ENCODE data around the gene RMI2.
"Not testable (repeated sequence)": the region's sequence is repeated elsewhere in the genome, so short reads cannot be mapped to it uniquely, and the experiment has no call there.

Gene RMI2

DNA sequence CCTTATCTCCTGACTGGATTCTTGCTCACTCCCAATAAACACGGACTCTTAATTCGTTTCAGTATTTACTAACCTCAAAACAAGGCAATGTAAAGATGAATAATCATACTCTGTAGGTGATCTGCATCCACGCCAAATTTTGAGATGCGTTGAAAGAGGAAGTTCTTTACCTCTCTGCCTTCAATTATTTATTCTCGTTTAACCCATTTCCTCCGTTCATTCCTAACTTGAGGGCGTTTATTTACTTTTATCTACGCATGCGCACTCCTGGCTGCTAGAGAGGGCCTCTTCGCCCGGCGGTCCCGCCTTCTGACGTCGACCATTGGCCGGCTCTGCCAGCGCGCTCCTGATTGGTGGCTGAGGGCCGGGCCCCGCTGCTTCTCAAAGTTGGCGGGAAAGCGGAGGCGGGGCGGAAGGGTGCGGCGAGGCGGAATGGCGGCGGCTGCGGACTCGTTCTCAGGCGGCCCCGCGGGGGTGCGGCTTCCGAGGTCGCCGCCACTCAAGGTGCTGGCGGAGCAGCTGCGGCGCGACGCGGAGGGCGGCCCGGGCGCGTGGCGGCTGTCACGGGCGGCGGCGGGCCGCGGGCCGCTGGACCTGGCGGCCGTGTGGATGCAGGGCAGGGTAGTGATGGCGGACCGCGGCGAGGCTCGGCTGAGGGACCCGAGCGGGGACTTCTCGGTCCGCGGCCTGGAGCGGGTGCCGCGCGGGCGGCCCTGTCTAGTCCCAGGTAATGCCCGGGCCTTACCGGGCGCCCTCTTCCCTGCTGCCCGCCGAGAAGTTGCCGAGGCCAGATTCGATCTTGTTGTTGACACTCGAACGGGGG is at the start of gene RMI2:
Gene RMI2 (plus strand): TSS at position 420 of the 823 bp plus-strand sequence. CDS start 13 bp downstream, at position 433.
- peak; percentile 95 to 96 for DNase-seq (ENCODE audit: low read depth in 2 of 2)

DNA sequence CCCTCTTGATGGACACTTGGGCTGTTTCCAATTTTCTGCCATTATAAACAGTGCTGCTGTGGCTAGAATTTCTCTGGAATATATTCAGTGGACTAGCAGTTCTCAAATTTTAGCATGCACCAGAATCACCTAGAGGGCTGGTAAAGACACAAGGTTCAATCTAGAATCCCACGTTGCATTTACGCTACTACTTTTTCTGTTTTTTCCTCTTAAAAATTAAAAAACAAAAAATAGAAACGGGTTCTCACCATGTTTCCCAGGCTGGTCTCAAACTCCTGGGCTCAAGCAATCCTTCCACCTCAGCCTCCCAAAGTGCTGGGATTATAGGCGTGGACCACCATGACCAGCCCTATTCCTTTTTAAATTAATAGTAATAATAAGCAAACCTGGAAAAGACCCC is 49.6 kb upstream of the RMI2 start:
- no peak for DNase-seq (ENCODE audit: low read depth in 2 of 2)

DNA sequence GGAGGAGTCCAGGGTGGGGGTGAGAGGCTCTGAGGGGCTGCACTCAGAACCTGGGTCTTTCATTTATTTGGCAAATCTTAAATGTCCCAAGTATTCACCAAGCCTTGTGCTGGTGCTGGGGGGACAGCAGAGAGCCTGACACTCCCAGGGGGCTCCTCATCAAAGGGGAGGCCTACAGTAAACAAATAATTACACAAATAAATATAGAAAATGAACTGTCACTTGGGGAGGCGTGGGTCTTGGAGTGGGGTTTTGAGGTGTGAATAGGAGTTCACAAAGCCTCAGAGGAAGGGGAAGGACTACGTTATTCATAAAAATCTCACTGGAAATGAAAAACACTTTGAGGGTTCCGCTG is 48.9 kb upstream of the RMI2 start:
- DNase-seq (ENCODE audit: low read depth in 2 of 2) = no peak

- no peak for DNase-seq (ENCODE audit: low read depth in 2 of 2)
These were observed 48.4 kb upstream of the RMI2 start for GRCh38 chr16:11296706-11297491.

- DNase-seq (ENCODE audit: low read depth in 2 of 2) = peak; percentile 62 to 63
These were observed 47.6 kb upstream of the RMI2 start for GRCh38 chr16:11297492-11298142.

GRCh38 chr16:11298143-11298900 is 46.9 kb upstream of the RMI2 start:
- no peak for DNase-seq (ENCODE audit: low read depth in 2 of 2)

- not testable (repeated sequence) for DNase-seq (ENCODE audit: low read depth in 2 of 2)
These were observed 46.2 kb upstream of the RMI2 start for GRCh38 chr16:11298950-11299547.

GRCh38 chr16:11299865-11300559 is 45.2 kb upstream of the RMI2 start:
- DNase-seq (ENCODE audit: low read depth in 2 of 2) = no peak

DNA sequence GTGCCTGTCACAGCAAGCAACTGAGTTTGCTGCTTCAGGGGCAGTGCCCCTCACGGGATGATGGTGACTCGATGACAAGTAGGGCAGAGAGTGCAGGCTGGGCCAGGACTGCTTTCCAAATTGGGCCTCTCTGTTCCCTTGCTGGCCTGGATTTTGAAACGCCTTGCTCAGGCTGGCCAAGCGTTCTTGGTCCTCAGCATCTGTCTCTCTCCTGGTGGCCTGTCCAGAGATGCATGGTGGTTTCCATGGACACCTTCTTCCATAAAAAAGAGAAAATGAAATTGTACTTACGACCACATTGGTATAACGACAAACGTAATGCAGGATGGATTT is 44.7 kb upstream of the RMI2 start:
- DNase-seq (ENCODE audit: low read depth in 2 of 2) = no peak

DNA sequence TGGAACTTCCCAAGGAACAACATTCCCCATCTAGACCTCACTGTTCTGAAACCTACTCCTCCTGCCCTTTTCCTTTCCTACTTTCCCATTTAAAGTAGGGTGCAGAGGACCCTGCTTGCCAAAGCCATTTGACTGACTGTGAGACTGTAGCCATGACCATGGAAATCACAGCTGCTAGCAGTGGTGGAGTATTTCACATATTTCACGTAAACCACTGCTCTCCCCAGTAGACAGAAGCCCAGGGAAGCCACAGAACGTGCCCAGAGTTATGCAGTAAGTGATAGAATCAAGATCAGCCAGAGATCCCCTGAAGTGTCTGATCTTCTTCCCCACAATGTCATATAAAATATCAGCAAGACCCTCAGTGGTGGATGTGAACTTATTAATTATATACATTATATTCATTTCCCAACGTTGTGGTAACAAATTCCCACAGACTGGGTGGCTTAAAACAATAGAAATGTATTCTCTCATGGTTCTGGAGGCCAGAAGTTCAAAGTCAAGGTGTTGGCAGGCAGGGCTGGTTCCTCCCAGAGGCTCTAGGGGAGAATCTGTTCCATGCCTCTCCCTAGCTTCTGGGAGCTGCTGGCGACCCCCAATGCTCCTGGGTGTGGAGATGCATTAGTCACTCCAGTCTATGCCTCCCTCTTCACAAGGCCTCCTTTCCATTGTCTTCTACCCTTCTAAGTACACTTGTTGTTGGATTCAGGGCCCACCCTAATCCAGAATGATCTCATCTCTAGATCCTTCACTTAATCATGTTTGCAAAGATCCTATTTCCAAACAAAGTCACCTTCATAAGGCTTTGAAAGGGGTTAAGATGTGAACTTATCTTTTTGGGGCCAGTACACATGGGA is 43.4 kb upstream of the RMI2 start:
- no peak for DNase-seq (ENCODE audit: low read depth in 2 of 2)

DNA sequence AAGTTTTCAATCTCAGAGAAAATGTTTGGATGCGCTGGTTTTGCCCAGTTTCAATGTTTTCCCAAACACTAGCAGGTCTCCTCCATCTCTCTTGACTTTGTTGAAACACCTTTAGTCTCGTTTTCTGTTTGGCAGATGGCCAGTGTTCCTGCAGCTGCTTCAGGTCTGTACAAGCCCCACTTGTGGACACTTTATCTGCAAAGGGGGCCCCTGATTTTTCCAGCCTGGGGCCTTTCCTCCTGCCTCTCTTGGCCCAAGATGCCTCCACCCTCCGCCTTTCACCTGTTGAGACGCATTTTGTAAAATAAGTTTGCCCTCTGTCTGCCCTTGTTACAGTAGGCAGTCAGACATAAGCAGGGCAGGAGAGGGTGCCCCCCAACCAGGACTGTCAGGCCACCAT is 42.3 kb upstream of the RMI2 start:
- DNase-seq (ENCODE audit: low read depth in 2 of 2) = no peak

DNA sequence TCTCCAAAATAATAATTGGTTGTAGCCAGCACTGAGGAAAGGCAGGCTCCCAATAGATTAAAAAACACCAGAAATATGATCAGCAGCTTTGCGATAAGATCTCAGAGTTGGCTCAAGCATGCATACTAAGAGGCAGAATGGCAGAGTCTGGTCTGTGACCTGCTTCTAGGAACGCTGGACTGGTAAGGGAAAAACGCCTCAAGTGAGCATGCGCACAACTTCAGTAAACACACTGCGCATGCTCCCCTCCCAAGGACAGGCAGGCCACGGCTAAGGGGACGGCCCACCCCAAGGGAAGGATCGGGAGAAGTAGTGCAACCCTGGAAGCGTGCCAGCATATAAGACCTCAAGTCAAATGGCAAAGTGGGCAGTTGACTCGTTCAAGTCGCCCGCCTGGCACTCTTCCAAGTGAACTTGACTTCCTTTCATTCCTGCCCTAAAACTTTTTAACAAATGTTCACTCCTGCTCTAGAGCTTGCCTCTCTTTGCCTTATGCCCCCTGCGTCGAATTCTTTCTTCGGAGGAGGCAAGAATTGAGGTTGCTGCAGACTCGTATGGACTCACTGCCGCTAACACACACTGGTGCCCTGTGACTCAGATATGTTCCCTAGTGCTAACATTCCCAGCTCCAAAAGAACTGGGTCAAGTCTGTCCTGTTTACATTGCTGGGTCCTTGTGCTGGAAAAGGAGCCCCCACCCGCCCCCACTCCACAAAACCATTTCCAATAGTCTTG is 41.7 kb upstream of the RMI2 start:
- DNase-seq (ENCODE audit: low read depth in 2 of 2) = no peak

GRCh38 chr16:11306381-11306780 is 38.9 kb upstream of the RMI2 start:
- no peak for DNase-seq (ENCODE audit: low read depth in 2 of 2)

GRCh38 chr16:11306997-11307638 is 38.1 kb upstream of the RMI2 start:
- DNase-seq (ENCODE audit: low read depth in 2 of 2) = no peak

GRCh38 chr16:11307639-11308492 is 37.4 kb upstream of the RMI2 start:
- no peak for DNase-seq (ENCODE audit: low read depth in 2 of 2)

- no peak for DNase-seq (ENCODE audit: low read depth in 2 of 2)
These were observed 36.6 kb upstream of the RMI2 start for GRCh38 chr16:11308493-11309283.

Data from stimulated activated CD8-positive, alpha-beta memory T cell treated with anti-CD3 and anti-CD28 coated beads, Interleukin-15, amount 100 ng/mL, for 48 hours (primary cell).